ENCODE data around the gene NIN. TPM values are rescaled to one million over a fixed set of nuclear protein-coding genes. Genes with fewer than 3 reads are reported as not detected.
"Not testable (repeated sequence)": the region's sequence is repeated elsewhere in the genome, so short reads cannot be mapped to it uniquely, and the experiment has no call there.

The NIN gene
- total RNA-seq, 4 donors from 2014 or later, result 30.2 to 43.1 (median 38.6) TPM

DNA sequence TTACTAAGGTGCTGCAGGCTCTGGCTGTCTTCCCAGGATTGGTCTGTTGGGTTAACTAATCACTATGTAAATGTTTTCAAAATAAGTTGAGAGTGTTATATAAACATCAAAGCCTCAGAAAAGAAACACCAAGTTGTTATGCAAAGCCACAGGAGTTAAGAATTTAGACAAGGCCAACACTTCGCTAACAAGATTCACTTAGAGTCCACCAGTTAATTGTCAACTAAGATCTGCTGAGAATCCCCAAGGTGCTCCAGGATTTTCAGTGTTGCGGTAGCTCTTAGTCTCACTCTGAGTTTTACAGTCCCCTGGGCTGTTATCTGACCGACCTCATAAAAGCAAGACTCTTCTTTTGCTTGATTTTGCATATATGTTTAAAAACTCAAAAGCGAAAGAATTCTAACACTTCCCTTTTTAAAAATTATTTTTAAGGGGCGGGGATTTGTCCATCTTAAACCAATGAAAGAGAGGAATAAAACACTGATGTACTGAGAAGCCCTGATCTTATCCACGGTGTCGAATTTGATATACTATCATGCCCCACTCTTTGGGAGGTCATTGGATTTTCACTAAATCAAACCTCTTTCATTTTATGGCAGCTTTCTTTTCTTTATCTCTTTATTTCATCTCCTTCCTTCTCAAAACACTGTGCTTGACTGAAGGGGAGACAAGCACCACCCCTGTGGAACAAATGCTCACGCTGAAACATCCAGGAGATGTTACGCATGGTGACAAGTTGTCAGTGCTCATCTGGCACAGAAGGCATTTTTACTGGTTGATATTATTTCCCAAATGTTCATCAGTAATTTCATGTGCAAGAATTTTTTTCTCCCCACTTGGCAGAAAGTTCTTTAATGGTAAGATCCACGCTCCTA, 7.0 kb downstream of the NIN start:
- TF ChIP-seq EP300 (IDR thresholded peaks at IDR 0.05), result no peak
- no peak for TF ChIP-seq POLR2AphosphoS5 (IDR thresholded peaks at IDR 0.05)
- Histone ChIP-seq H3K27me3 (no peaks in the 10 kb centered on the region), H3K9me3 (no peaks in the 10 kb centered on the region), H3K4me1 (peaks cover 0 to 55% (median 10%) of the 10 kb centered on the region in 3 donors), H3K27ac (peak overlapping the region; percentile 41 to 63 (median 60)), H3K4me3 (peak overlapping the region in 1 of 2 donors; percentile 21), H3K36me3 (no peaks in the 10 kb centered on the region)
- ATAC-seq, result no peak
- WGBS, 2 donors (ENCODE audit: low coverage in 1 of 2), result 65 to 68% methylated on average over 10 of the region's 10 CpGs

DNA sequence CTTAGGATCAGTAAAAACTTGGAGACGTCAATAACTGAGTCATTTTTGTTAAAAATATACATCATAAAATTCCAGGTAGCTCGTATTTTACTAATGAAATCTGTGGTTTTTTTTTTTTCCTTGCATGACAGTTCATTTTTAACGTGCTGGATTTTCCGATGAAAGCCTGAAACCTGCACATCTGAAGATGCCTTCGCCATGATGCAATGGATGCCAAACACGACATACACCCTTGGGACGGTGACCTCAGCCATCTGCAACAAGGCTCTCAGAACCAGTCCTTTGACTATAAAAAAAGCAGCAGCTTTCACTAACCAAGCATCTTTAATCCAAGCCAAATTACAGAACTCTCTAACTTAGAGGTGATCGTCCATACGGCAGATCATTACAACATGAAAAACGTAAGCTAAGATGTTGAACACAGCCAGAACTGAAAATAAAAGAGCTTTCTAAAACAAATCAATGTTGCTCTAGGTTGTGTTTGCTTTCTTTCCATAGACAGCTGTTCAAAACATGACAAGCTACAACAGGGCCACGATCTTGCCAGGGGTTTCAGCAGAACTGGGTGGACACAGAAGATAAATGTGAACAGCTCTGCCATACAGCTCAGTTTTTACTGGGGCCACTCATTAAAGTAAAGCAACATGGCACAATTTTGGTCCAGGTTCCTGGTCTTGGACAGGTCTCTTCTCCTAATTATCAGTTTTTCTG, 7.8 kb downstream of the NIN start:
- H3K27ac ChIP-seq, result peak overlapping the region; percentile 41 to 63 (median 60)
- peak overlapping the region in 1 of 2 donors; percentile 21 for H3K4me3 ChIP-seq
- no peaks in the 10 kb centered on the region for H3K27me3 ChIP-seq
- no peaks in the 10 kb centered on the region for H3K9me3 ChIP-seq
- ATAC-seq, result no peak
- 15 to 36% methylated on average over 7 to 11 of the region's 11 CpGs for WGBS, 2 donors (ENCODE audit: low coverage in 1 of 2)
- no peaks in the 10 kb centered on the region for H3K36me3 ChIP-seq
- H3K4me1 ChIP-seq, result peaks cover 0 to 47% (median 8%) of the 10 kb centered on the region in 3 donors
- TF ChIP-seq POLR2A (IDR thresholded peaks at IDR 0.05) (no peak), EP300 (IDR thresholded peaks at IDR 0.05) (no peak)

DNA sequence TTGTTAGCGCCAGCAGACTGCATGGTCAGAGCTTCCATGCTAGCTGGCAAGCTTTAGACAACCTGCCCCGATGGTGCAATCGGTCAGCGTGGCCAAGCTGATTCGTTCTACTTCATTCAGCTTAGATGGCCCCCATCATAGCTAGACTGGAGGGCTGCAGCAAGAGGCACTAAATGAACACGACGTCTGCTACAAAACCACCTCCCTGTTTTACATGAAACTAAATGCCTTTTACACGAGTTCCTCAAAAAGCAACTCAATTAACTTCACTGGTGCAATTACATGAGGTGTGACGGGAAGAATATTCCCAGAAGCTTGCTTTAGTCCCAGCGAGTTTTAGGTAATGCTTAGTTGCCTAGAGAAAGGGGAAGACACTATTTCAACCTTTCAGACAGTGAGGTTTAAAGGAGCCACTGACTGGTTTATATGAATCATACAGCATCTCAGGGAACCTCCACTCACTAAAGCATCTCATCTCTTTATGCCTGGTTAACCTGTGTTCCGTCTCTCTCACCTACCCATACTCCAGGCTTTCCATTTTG, 8.4 kb downstream of the NIN start:
- Histone ChIP-seq H3K27ac (peak overlapping the region in 1 of 4 donors; percentile 62), H3K9me3 (no peaks in the 10 kb centered on the region), H3K27me3 (no peaks in the 10 kb centered on the region), H3K4me3 (no peak overlapping the region), H3K36me3 (no peaks in the 10 kb centered on the region), H3K4me1 (peaks cover 0 to 43% (median 8%) of the 10 kb centered on the region in 3 donors)
- WGBS, 2 donors (ENCODE audit: low coverage in 1 of 2), result 63 to 84% methylated on average over 6 to 10 of the region's 11 CpGs
- ATAC-seq, result no peak
- TF ChIP-seq, protein P1, sequence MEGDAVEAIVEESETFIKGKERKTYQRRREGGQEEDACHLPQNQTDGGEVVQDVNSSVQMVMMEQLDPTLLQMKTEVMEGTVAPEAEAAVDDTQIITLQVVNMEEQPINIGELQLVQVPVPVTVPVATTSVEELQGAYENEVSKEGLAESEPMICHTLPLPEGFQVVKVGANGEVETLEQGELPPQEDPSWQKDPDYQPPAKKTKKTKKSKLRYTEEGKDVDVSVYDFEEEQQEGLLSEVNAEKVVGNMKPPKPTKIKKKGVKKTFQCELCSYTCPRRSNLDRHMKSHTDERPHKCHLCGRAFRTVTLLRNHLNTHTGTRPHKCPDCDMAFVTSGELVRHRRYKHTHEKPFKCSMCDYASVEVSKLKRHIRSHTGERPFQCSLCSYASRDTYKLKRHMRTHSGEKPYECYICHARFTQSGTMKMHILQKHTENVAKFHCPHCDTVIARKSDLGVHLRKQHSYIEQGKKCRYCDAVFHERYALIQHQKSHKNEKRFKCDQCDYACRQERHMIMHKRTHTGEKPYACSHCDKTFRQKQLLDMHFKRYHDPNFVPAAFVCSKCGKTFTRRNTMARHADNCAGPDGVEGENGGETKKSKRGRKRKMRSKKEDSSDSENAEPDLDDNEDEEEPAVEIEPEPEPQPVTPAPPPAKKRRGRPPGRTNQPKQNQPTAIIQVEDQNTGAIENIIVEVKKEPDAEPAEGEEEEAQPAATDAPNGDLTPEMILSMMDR (IDR thresholded peaks at IDR 0.05), result no peak
- no peak for TF ChIP-seq POLR2AphosphoS5 (IDR thresholded peaks at IDR 0.05)
- no peak for TF ChIP-seq POLR2A (IDR thresholded peaks at IDR 0.05)
- no peak for TF ChIP-seq EP300 (IDR thresholded peaks at IDR 0.05)

DNA sequence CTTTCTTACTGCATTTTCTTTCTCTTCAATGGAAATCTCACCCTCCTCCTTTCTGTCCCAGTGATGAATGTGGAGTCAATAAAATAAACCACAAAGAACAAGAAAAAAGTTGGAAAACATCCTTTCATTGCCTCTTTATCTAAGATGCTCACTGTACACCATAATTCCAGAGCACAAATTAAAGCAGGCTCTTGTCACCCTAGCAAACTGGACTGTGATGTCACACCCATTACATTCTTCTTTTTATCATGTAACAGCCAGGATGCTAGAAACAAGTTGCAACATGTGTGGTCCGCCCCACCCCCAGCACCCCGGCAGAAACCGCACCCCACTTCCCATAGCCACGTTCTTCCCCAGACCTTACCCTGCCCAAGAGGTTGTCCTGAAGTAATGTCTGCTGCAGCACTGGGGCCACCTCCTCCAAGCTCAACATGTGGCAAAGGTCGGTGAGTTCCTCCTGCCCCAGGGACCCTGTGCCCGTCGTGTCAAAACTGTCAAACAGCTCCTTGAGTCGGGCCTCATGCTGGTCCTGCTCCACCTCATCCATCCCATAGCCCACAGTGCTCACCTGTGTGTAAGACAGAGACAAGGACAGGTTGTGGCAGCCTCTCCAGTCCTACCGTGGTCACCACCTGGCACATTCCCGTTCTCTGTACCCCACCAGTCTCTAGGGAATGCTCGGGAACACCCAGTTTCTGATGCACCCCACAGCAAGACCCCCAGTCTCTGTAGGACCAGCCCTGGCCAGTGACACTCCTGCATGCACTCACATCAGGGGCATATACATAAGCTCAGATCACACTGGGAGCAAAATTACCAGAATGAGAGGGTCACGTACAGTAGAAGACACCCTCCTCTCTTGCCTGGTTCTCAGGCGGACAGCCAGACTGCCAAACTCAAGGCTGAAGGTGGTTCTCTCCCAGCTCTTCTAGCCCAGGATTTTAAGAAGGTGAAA, 9.2 kb downstream of the NIN start:
- TF ChIP-seq EP300 (IDR thresholded peaks at IDR 0.05), result no peak
- TF ChIP-seq, protein P1 (IDR thresholded peaks at IDR 0.05), result no peak
- TF ChIP-seq POLR2A (IDR thresholded peaks at IDR 0.05), result no peak
- no peak for TF ChIP-seq POLR2AphosphoS5 (IDR thresholded peaks at IDR 0.05)
- H3K27ac ChIP-seq, result no peak overlapping the region
- H3K4me3 ChIP-seq, result no peak overlapping the region
- WGBS, 2 donors (ENCODE audit: low coverage in 1 of 2), result 56 to 81% methylated on average over 5 of the region's 13 CpGs
- peaks cover 0 to 44% (median 8%) of the 10 kb centered on the region in 3 donors for H3K4me1 ChIP-seq
- no peaks in the 10 kb centered on the region for H3K9me3 ChIP-seq
- no peaks in the 10 kb centered on the region for H3K27me3 ChIP-seq
- ATAC-seq, result no peak
- no peaks in the 10 kb centered on the region for H3K36me3 ChIP-seq

DNA sequence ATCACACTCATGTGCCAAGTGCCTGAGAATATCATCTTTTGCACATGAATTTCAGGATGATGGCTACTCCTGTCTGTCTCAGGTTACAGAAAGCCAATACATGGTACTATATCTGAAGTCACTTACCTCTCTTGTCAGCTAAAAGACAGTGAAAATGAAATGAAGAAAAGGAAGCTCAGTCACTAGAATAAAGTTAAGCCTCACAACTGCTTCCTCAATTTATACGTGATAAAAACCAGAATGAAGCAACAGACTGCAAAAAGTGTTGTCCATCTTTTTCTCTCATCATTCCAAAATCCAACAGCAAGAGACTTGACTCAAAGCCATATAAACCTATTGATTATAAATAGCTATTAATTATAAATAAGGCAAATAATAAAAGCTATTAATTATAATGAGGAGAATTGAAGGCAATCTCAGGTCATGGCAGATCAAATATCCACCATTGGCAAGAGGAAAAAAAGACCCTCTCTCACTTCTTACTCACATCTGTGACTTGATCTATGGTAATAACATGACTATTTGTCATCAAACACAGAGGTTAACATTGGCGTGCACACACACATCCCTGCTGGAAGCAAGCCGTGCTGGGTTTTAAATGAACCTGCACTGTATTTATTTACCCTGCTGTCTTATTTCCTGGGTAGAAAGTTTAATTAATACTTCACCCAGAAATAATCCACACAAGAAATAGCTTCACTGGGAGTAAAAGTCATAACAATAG, 10.0 kb downstream of the NIN start:
- Histone ChIP-seq H3K4me1 (peaks cover 0 to 44% (median 14%) of the 10 kb centered on the region in 3 donors), H3K36me3 (no peaks in the 10 kb centered on the region), H3K27ac (no peak overlapping the region), H3K4me3 (no peak overlapping the region), H3K9me3 (no peaks in the 10 kb centered on the region), H3K27me3 (no peaks in the 10 kb centered on the region)
- TF ChIP-seq POLR2A (IDR thresholded peaks at IDR 0.05) (no peak), EP300 (IDR thresholded peaks at IDR 0.05) (no peak), POLR2AphosphoS5 (IDR thresholded peaks at IDR 0.05) (no peak)
- TF ChIP-seq, protein P1 (IDR thresholded peaks at IDR 0.05), result no peak
- 82 to 84% methylated on average over 3 of the region's 3 CpGs for WGBS, 2 donors (ENCODE audit: low coverage in 1 of 2)
- ATAC-seq, result no peak

DNA sequence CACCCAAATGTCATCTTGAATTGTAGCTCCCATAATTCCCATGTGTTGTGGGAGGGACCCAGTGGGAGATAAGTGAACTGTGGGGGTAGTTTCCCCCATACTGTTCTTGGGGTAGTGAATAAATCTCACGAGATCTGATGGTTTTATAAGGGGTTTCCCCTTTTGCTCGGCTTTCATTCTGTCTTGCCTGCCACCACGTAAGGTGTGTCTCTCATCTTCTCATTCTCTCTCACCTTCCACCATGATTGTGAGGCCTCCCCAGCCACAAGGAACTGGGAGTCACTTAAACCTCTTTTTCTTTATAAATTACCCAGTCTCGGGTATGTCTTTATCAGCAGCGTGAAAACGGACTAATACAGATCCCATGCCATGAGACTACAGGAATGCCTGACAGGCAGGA, 11.7 kb downstream of the NIN start:
- not testable (repeated sequence) for ATAC-seq, H3K4me3 ChIP-seq, H3K27me3 ChIP-seq, H3K36me3 ChIP-seq, H3K27ac ChIP-seq, H3K9me3 ChIP-seq
- 86 to 88% methylated on average over 6 of the region's 6 CpGs for WGBS, 2 donors (ENCODE audit: low coverage in 1 of 2)
- H3K4me1 ChIP-seq, result peaks cover 0 to 37% (median 14%) of the 10 kb centered on the region in 3 donors
